Left colon (tissue), 2 donors: ENCODE measurements around the gene TRIM40. TPM values are rescaled to one million over a fixed set of nuclear protein-coding genes. Genes with fewer than 3 reads are reported as not detected.
A peak's percentile ranks its signal among the peaks of the same experiment; 100 is the strongest.
"Not testable (repeated sequence)": the region's sequence is repeated elsewhere in the genome, so short reads cannot be mapped to it uniquely, and the experiment has no call there.

Experiments used
- ATAC-seq: fragments of 200-7000 bp; cut with Tn5 transposase; one replicate; pipeline ENCODE4 v1.9.1; 2020; ENCODE audit warnings: mild to moderate bottlenecking, moderate library complexity
- DNase-seq, 2 donors: peaks; one replicate each; pipeline ENCODE4 v3.0.0-alpha.2; 2020
- intact Hi-C, 2 donors: fragments of 100-400 bp; cut with DNase I in 1 of 2; cut with micrococcal nuclease in 1 of 2; formaldehyde crosslinking; loops; one replicate each; pipeline versions ENCODE4 v1.11.2 to v1.14.0; 2022; cut with DNase I, micrococcal nuclease
- total RNA-seq, 2 donors: library from RNA; stranded (reverse); fragmentation: NEBNext Ultra II Directional; extraction: Animal tissue kit (Norgen Biotek cat#: 25700); gene quantifications; one replicate each; pipeline ENCODE4 v1.2.1, GENCODE V29; 2021
- donor health status: DM: no; HTN: no; CAD: no.
- donor health status: DM: yes; HTN: yes; CAD: no.

TRIM40 gene
- total RNA-seq, 2 donors from 2014 or later: 13.2 to 30.7 TPM

DNA sequence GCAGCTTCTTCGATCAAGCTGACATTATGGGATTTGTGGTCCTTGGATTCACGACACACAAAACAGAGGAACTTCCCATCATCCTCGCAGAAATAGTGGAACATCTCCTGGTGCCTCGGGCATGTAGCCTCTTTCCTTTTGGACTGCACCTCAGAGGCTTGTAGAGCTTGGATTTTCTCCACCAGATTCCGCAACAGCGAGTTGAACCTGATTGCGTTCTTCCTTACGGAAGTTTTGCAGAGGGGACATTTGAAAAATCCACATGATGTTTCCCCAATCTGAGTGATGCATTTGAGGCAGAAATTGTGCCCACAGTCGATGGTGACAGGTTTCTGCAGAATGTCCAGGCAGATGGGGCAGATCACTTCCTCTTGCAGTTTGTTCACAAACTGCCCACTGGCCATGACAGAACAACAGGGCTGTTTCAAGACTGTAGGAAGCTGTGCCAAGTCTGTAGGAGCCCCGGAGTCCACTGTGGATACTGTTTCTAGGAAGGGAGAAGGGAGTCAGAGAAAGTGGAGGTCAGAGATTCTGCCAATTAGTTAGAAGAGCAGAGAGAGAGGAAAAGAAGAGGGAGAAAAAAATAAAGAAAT lies 23.4 kb upstream of the TRIM40 start:
- no peak for DNase-seq
- ATAC-seq: peak; percentile 29
- intact Hi-C loops: no loop called here

DNA sequence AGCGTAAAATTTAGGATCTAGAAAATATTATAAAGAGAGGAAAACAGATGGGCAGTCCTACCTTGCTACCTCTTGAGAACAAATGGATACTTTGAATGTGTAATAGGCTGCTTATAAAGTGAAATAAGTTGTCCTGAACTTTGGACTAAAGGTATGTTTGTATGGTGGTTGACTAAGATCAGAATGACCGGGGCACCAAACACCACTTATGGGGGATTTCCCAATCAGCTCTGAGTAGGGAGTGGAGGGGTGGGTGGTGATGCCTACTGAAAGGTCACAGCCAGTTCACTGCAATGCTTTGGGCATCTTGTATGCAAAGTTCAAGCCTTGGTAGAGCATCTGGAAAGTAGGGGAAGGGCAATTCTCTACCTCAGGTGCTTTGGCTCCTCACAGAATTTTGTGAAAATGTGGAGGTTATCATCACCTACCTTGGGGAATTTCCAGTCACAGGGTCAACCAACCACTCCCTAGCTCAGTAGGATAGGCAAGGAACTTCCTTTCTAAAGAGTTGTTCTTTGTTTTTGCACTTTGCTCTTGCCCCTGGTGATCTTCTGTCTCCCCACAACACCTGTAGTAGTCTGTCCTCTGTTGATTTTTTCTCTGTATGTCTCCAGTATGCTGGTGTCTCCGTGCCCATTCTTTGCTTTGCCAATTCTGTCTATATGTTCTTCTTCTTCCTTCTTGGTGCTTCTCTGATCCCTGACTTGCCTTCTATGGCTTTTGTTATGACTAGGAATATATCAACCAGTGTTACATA lies 22.8 kb upstream of the TRIM40 start, which contains the start of gene TRIM31:
TSS of gene TRIM31 (minus strand) at position 88 of the 757 bp plus-strand sequence. CDS start 285 bp downstream, outside the sequence.
- ATAC-seq (peak; percentile 81), DNase-seq (peak in 1 of 2 donors; percentile 68)
- intact Hi-C loops: no loop called here

DNA sequence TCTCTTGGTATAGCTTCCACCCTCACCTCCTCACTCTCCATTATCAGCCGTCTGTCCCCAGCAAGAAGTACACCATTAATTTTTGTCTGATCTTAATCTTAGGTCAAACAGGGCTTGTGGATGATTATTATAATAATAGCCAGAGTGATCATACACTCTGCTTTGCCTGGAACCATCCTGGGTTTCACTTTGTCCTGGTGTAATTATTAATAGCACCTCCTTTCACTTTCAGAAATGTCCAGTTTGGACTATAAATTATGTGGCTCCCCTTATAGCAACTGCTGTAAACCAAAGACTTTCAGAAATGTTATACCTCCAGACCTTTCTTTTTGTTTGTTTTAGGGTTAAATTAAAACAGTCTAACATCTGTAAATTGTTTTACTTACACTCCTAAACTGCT lies 22.1 kb upstream of the TRIM40 start:
- ATAC-seq (peak; percentile 10), DNase-seq (no peak)
- intact Hi-C loops: no loop called here

- DNase-seq (no peak), ATAC-seq (no peak)
- intact Hi-C loops: no loop called here
Observed at GRCh38 chr6:30116724-30117123, 19.2 kb upstream of the TRIM40 start.

- intact Hi-C loops, ATAC-seq, DNase-seq: not testable (repeated sequence)
Observed at GRCh38 chr6:30118691-30119090, 17.2 kb upstream of the TRIM40 start.

DNA sequence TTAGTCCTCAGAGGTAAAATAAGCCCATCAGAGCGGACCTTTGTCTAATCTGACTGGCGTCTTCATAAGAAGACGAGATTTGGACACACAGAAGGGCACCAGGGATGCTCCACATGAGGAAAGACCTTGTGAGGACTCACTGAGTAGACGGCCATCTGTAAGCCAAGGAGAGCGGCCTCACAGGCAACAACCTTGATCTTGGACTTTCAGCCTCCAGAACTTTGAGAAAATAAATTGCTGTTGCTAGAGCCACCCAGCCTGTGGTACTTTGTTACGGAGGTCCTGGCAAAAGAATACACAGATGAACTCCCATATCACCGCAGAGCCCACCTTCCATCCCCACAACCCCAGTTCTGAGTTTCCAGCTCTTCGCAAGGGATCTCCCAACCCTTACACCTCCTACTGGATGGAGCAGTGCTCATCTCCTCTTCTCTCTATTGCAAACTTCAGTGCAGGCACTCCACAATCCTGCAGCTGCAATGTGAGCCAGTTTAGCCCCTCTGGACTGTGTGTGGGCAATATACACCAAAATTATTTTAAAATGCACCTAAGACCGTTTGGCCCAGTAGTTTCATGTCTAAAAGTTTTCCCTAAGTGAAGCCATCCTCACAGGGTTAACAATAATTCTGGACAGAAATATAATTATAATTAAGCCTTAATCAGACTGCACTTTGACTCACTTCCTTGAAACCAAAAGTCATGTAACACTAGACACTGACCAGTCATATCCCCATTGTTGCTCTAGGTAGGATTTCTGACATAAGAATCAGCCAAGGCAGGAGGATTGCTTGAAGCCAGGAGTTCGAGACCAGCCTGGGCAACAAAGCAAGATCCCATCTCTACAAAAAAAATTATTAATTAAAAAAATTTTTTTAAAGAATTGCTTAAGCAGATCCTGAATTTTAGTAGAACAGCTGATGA lies 14.2 kb upstream of the TRIM40 start:
- ATAC-seq: no peak
- intact Hi-C loops: no loop called here
- DNase-seq: no peak

DNA sequence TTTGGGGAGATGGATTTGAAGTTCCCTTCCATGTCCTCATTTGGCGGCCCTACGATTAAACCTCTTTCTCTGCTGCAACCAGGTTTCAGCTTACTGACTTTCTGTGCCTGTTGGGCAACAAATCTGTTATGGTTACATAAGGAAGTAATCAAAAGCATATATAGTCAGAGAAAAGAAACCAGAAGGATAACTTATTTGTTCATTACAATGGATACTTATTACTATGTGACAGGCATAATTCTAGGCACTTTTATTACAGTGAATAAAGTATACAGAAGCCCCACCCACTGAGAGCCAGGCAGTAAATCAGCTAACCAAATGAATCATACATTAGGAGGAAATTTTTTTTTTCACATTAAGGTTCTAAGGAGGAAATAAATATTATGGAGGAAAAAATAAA lies 13.4 kb upstream of the TRIM40 start:
- peak; percentile 85 for ATAC-seq
- intact Hi-C loops: no loop called here
- peak; percentile 62 to 80 for DNase-seq

DNA sequence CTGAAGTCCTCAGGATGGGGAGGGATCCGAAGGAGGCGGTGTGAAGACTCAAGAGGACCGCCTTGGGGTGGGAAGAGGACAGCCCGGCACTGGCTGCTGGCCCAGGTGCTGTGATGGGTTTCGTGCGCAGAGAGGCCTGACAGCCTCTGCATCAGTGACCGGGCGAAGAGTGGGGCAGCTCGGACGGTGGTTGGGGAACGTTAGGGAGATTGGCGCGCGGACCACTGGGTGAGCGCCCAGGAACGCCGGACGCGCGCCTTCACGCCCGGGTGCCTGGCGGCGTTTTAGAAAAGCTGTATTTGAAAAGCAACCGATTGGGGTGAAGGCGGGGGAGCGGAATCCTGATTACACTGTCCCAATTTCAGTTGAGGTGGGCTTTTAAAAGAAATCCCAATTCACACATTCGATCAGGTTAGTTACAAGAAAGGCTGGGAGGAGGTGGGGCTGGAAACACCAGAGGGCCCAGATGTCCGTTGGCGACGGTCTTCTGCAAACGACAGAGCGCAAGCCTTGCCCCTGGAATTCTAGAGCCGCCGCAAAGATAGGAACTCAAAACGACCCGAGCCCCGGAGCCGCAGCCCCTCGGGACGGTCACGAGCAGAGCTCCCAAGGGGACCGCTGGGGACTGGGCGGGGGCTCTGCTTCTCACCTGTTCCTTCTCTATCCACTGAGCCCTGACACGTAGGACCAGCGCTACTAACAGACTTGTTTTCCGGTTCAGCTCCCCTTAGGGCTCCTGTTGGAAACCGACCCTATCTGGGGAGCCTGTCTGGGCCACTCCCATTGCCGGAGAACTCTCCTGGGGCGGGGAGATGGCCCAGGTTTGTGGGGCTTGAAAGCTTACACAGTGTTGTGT lies 8.5 kb upstream of the TRIM40 start:
- intact Hi-C loops: no loop called here
- DNase-seq: no peak
- ATAC-seq: no peak

DNA sequence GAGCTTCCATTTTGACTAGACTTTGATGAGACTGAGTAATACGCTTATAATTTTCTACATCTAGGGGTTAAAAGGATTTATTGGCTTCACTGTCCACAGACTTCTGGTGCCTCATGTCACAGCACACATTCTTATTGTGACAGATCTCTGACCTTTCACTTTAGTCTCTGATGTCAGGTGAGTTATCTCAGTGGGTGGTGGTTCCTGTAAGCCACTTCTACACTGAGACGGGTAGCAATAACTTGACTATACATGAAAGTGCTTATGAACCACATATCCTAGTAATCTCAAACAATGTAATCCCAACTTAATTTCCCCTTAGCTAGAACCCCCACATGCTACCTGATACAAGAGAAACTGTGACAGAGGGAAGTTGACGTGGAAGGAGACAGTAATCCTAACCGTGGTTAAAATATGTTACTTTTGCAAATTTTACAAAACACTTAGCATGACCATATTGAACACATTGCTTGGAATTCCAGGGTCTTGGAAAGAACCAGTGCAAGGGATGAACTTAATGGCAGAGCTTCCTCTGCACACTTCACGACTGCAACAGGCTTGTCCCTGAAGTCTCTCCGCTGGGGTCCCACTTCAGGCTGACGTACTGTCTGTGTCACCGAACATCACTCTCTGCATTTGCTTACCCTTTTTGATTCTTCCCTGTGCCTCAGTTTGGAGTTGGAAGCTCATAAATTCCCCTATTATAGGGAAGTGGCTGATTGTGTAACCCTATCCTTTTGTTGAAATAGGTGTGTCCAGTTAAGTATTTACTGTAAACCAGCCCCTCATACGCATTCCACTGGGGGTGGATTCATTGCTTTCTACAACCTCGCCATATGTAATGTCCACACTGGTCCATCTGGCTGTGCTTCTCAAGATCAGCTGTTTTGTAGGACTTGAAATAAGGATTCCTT lies 6.4 kb upstream of the TRIM40 start:
- DNase-seq (no peak), ATAC-seq (peak; percentile 65)
- intact Hi-C loops: no loop called here

GRCh38 chr6:30130179-30130679 lies 5.7 kb upstream of the TRIM40 start:
- peak; percentile 54 for ATAC-seq
- no peak for DNase-seq
- intact Hi-C loops: no loop called here

DNA sequence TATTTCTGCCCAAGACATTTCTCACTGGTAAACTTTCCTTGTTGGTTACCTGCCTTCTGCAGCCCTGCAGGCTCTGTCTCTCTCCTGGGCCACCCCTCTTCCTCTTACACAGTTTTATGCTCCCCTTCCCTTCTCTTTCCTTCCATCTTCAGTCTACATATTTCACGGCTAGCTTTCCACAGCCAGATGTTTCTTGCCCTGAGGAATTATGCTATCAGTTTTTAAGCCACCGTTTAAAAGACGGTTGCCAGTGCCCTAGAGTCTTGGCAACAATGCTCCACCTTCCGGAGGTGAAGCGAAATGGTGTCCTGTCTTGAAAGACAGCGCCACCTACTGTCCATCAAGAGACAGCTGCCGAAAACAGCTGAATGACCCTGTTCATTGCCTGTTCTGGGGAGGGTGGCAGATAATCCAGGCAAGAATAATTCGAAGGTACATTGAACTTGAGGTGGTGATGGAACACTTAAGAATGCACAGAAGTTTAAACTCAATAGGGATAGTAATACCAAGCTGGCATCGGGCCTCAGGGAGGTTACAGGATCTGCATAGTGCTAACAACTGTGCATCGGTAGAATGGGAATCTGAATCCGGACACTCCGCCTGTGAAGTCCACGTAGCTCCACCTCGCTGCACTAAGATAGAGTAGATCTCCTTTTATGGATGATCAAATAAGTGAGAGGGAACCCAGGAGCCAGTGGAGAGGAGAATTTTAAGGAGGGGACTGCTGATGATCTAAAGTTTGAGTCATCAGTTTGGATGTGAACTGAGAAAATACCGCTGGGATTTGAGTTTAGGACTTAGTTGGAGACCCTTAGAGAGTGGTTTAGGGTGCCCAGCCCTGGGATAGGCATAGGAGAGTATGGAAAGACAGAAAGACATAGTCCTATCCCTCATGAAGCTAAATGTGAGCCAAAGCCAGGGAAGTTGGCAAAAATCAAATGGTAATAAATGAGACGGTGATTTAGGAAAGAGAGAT lies 4.8 kb upstream of the TRIM40 start:
- DNase-seq: peak; percentile 66 to 74
- ATAC-seq: peak; percentile 69
- intact Hi-C loops: no loop called here

- DNase-seq: no peak
- no peak for ATAC-seq
- intact Hi-C loops: no loop called here
Observed at GRCh38 chr6:30131947-30132497, 3.9 kb upstream of the TRIM40 start.

DNA sequence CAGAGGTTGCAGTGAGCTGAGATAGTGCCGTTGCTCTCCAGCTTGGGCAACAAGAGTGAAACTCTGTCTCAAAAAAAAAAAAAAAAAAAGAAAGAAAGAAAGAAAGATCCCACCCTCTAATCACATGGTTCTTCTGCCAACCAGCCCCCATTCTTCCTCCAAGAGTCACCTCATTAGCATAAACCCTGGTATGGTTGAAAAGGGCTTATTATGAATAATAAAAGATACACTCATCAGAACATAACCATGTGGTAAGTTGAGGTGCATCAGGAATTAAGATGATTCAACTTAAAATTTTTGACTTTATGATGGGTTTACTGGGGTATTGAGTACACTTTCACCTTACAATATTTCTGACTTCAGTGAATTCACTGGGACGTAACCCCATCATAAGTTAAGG lies 793 bp upstream of the TRIM40 start:
- intact Hi-C loops: no loop called here
- no peak for ATAC-seq
- DNase-seq: no peak

DNA sequence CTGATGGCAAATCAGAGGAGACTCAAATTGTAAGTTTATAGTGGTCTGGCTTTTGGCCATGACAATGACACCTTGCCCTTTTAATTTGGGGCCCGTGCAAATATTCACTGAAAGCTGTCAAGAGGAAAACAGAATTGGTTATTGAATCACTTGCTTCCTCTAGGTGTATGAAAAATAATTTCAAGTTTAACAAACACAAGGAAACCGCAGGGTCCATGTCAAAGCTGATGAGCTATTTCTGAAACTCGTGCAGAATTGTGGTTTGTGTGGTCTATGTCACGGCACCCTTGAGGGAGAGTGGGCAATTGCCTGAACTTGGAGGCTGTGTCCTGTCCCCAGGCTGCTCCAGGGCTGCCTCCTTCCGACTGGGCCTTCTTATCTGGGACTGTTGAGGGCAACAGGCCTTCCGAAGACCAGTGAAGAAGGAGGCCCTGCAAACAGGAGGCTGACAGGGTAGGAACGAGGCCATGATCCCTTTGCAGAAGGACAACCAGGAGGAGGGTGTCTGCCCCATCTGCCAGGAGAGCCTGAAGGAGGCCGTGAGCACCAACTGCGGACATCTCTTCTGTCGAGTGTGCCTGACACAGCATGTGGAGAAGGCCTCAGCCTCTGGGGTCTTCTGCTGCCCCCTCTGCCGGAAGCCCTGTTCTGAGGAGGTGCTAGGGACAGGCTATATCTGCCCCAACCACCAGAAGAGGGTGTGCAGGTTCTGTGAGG lies 788 bp downstream of the TRIM40 start:
- DNase-seq (no peak), ATAC-seq (no peak)
- intact Hi-C loops: no loop called here

DNA sequence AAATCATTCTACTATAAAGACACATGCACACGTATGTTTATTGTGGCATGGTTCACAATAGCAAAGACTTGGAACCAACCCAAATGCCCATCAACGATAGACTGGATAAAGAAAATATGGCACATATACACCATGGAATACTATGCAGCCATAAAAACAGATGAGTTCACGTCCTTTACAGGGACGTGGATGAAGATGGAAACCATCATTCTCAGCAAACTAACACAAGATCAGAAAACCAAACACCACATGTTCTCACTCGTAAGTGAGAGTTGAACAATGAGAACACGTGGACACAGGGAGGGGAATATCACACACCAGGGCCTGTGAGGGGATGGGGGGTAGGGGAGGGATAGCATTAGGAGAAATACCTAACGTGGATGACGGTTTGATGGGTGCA lies 4.3 kb downstream of the TRIM40 start:
- intact Hi-C loops, DNase-seq, ATAC-seq: not testable (repeated sequence)
